VCaP (cell line): ENCODE results near the gene UST.

Experiments
- H3K27ac ChIP-seq: fragments of 450-650 bp; 2 replicates; pipeline ENCODE4 v1.5.1; 2017
- CTCF ChIP-seq: fragments of 450-650 bp; conservative IDR thresholded peaks from 2 replicates; pipeline ENCODE4 v1.5.1; 2017; ENCODE audit warnings: mild to moderate bottlenecking, moderate library complexity

UST gene

GRCh38 chr6:148866657-148867268 is 119.9 kb downstream of the UST start:
- no peak for TF ChIP-seq CTCF
- H3K27ac ChIP-seq: no peak overlapping the region

DNA sequence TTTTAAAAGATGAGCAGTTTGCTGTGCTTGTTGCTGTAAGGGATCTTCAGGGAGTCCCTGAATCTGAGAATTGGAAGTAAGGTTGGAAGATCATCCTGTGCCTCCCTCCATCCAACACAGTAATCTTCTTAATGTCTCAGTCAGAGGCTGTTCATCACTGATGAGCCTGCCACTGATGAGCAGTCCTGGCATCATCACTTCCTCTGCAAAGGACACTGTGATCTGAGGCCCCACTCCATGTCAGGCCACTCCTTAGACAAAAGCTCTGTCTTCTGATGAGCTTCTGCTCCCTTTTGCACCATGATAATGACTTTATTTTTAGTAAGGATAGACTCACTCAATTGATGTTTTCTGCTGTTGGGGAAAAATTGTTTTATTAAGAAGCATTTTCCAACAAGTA is 121.0 kb downstream of the UST start:
- H3K27ac ChIP-seq: no peak overlapping the region
- no peak for TF ChIP-seq CTCF

- no peak overlapping the region for H3K27ac ChIP-seq
- TF ChIP-seq CTCF: no peak
These were observed 121.5 kb downstream of the UST start for GRCh38 chr6:148868314-148868713.

GRCh38 chr6:148868901-148869300 is 122.1 kb downstream of the UST start:
- no peak for TF ChIP-seq CTCF
- no peak overlapping the region for H3K27ac ChIP-seq

DNA sequence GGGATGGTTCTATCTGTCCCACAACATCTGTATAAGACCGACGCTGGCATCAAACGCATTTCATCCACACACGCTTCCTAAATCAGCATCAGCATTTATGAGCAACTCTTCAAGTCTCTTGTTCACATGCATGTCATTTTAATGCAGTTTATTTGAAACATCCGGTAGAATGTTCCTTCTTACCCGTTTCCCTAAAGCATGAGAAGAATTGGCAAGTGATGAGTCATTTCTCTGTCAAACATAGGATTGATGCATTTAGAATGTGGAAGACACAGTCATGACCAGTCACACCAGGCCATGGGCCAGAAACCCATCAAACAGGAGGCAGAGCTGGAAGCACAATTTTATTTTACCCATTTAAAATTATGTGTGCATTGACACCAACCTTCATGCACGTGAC is 122.8 kb downstream of the UST start:
- no peak overlapping the region for H3K27ac ChIP-seq
- no peak for TF ChIP-seq CTCF

DNA sequence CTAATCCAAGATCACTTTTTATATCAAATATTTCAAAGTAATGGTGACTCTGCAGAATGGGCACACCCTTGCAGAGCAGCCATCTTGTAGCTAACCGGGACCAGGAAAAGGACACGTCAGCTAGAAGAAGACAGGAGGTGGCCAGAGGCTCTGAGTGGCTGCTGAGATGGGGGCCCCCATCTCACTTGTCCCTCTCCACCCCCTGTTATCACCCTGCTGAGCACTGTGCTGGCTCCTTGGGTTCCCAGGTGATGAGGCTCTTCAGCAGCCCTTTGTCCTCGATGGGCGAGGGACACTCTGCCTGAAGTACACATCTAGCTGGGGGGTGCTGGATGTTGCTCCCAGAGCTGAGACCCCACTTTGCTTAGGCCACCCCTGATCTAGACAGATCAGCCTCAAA is 126.3 kb downstream of the UST start:
- TF ChIP-seq CTCF: no peak
- H3K27ac ChIP-seq: no peak overlapping the region

DNA sequence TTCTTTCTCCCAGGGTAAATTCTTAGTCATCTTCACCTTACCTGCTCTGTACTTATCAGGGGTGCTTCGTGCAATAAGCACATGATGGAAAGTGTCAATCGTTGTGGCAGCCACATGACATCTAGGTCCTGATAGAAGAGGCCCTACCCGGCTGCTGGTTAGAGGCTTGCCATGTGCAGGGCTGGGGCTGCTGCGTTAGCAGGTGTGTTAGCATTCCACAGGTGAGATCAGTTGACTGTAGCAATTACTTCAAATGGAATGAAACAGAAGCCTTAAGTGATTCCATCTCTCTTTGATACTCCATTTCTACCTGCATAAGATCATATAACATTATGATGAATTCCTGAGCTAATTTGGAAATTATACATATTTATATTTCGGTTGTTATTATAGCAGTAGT is 127.0 kb downstream of the UST start:
- no peak for TF ChIP-seq CTCF
- no peak overlapping the region for H3K27ac ChIP-seq
